Adipocyte (in vitro differentiated cells): ENCODE data around the gene HELZ.

Source experiments
- DNase-seq: peaks from one replicate; pipeline ENCODE4 v3.0.0-alpha.2; 2015; ENCODE audit warnings: low read depth
- H3K27me3 ChIP-seq: replicated peaks from 2 replicates; pipeline ENCODE4 v1.7.0; 2013; ENCODE audit warnings: mild to moderate bottlenecking, low read length, moderate library complexity; ENCODE audit not compliant: control insufficient read depth, insufficient read depth
- H3K36me3 ChIP-seq: 2 replicates; pipeline ENCODE4 v1.7.0; 2013; ENCODE audit warnings: low read length, mild to moderate bottlenecking, moderate library complexity; ENCODE audit not compliant: control insufficient read depth, insufficient read depth, severe bottlenecking
- H3K4me1 ChIP-seq: 2 replicates; pipeline ENCODE4 v1.7.0; 2013; ENCODE audit warnings: mild to moderate bottlenecking, low read length, moderate library complexity; ENCODE audit not compliant: control insufficient read depth, insufficient read depth
- H3K4me3 ChIP-seq: 2 replicates; pipeline ENCODE4 v1.7.0; 2013; ENCODE audit warnings: mild to moderate bottlenecking, low read length, moderate library complexity
- H3K9ac ChIP-seq: 2 replicates; pipeline ENCODE4 v1.7.0; 2013; ENCODE audit warnings: mild to moderate bottlenecking, low read length, moderate library complexity
- H3K9me3 ChIP-seq: 2 replicates; pipeline ENCODE4 v1.7.0; 2013; ENCODE audit warnings: mild to moderate bottlenecking, low read length, moderate library complexity; ENCODE audit not compliant: control insufficient read depth

Gene HELZ

GRCh38 chr17:67139289-67139688 lies 105.7 kb downstream of the HELZ start:
- peaks cover 68% of the 10 kb centered on the region for H3K36me3 ChIP-seq

GRCh38 chr17:67138392-67138791 lies 106.6 kb downstream of the HELZ start:
- Histone ChIP-seq H3K4me1 (peaks cover 20% of the 10 kb centered on the region), H3K36me3 (peaks cover 66% of the 10 kb centered on the region), H3K9ac (no peak overlapping the region), H3K4me3 (no peak overlapping the region), H3K27me3 (no peaks in the 10 kb centered on the region), H3K9me3 (peaks cover 5% of the 10 kb centered on the region)
- DNase-seq, result no peak

More at GRCh38 chr17:67139289-67139688, 105.7 kb downstream of the HELZ start:
- Histone ChIP-seq H3K4me3 (no peak overlapping the region), H3K27me3 (no peaks in the 10 kb centered on the region), H3K9ac (no peak overlapping the region), H3K4me1 (peaks cover 20% of the 10 kb centered on the region), H3K9me3 (peaks cover 5% of the 10 kb centered on the region)
- DNase-seq, result no peak

GRCh38 chr17:67137860-67138259 lies 107.1 kb downstream of the HELZ start:
- Histone ChIP-seq H3K27me3 (no peaks in the 10 kb centered on the region), H3K36me3 (peaks cover 64% of the 10 kb centered on the region), H3K9ac (no peak overlapping the region), H3K9me3 (peaks cover 5% of the 10 kb centered on the region), H3K4me1 (peaks cover 20% of the 10 kb centered on the region), H3K4me3 (no peak overlapping the region)
- DNase-seq, result no peak

GRCh38 chr17:67137026-67137370 lies 108.0 kb downstream of the HELZ start:
- no peak for DNase-seq
- no peaks in the 10 kb centered on the region for H3K27me3 ChIP-seq
- no peak overlapping the region for H3K9ac ChIP-seq
- no peak overlapping the region for H3K4me3 ChIP-seq
- peaks cover 20% of the 10 kb centered on the region for H3K4me1 ChIP-seq
- peaks cover under 1% of the 10 kb centered on the region for H3K9me3 ChIP-seq
- peaks cover 55% of the 10 kb centered on the region for H3K36me3 ChIP-seq

GRCh38 chr17:67136191-67137025 lies 108.6 kb downstream of the HELZ start:
- Histone ChIP-seq H3K9me3 (no peaks in the 10 kb centered on the region), H3K36me3 (peaks cover 49% of the 10 kb centered on the region), H3K9ac (no peak overlapping the region), H3K27me3 (no peaks in the 10 kb centered on the region), H3K4me3 (no peak overlapping the region), H3K4me1 (peaks cover 20% of the 10 kb centered on the region)
- DNase-seq, result peak; percentile 45

GRCh38 chr17:67133161-67133560 lies 111.8 kb downstream of the HELZ start:
- DNase-seq, result no peak
- Histone ChIP-seq H3K4me1 (no peaks in the 10 kb centered on the region), H3K9me3 (no peaks in the 10 kb centered on the region), H3K9ac (no peak overlapping the region), H3K27me3 (no peaks in the 10 kb centered on the region), H3K4me3 (no peak overlapping the region), H3K36me3 (peaks cover 48% of the 10 kb centered on the region)

- H3K36me3 ChIP-seq, result peaks cover 47% of the 10 kb centered on the region
- no peaks in the 10 kb centered on the region for H3K27me3 ChIP-seq
- H3K9ac ChIP-seq, result no peak overlapping the region
- H3K4me3 ChIP-seq, result no peak overlapping the region
- no peaks in the 10 kb centered on the region for H3K4me1 ChIP-seq
- no peaks in the 10 kb centered on the region for H3K9me3 ChIP-seq
- DNase-seq, result no peak
Observed at GRCh38 chr17:67132366-67132765, 112.6 kb downstream of the HELZ start.

GRCh38 chr17:67130768-67131167 lies 114.2 kb downstream of the HELZ start:
- no peaks in the 10 kb centered on the region for H3K4me1 ChIP-seq
- H3K27me3 ChIP-seq, result no peaks in the 10 kb centered on the region
- peaks cover 43% of the 10 kb centered on the region for H3K36me3 ChIP-seq
- no peak for DNase-seq
- no peak overlapping the region for H3K9ac ChIP-seq
- no peaks in the 10 kb centered on the region for H3K9me3 ChIP-seq
- no peak overlapping the region for H3K4me3 ChIP-seq

- no peak for DNase-seq
- Histone ChIP-seq H3K4me3 (no peak overlapping the region), H3K27me3 (no peaks in the 10 kb centered on the region), H3K36me3 (peaks cover 37% of the 10 kb centered on the region), H3K9ac (no peak overlapping the region), H3K9me3 (no peaks in the 10 kb centered on the region), H3K4me1 (peaks cover 6% of the 10 kb centered on the region)
Observed at GRCh38 chr17:67129283-67129682, 115.7 kb downstream of the HELZ start.

GRCh38 chr17:67128700-67129099 lies 116.3 kb downstream of the HELZ start:
- DNase-seq, result no peak
- peaks cover 11% of the 10 kb centered on the region for H3K4me1 ChIP-seq
- H3K9ac ChIP-seq, result no peak overlapping the region
- no peaks in the 10 kb centered on the region for H3K27me3 ChIP-seq
- no peaks in the 10 kb centered on the region for H3K9me3 ChIP-seq
- H3K36me3 ChIP-seq, result peaks cover 34% of the 10 kb centered on the region
- H3K4me3 ChIP-seq, result no peak overlapping the region

- no peak overlapping the region for H3K4me3 ChIP-seq
- H3K9ac ChIP-seq, result no peak overlapping the region
- DNase-seq, result peak; percentile 37
Observed at GRCh38 chr17:67127925-67128324, 117.1 kb downstream of the HELZ start.

GRCh38 chr17:67126983-67127382 lies 118.0 kb downstream of the HELZ start:
- Histone ChIP-seq H3K9ac (no peak overlapping the region), H3K36me3 (peaks cover 39% of the 10 kb centered on the region), H3K27me3 (no peaks in the 10 kb centered on the region), H3K9me3 (no peaks in the 10 kb centered on the region), H3K4me1 (peaks cover 25% of the 10 kb centered on the region), H3K4me3 (no peak overlapping the region)
- DNase-seq, result no peak

More at GRCh38 chr17:67127925-67128324, 117.1 kb downstream of the HELZ start:
- Histone ChIP-seq H3K4me1 (peaks cover 18% of the 10 kb centered on the region), H3K27me3 (no peaks in the 10 kb centered on the region), H3K36me3 (peaks cover 34% of the 10 kb centered on the region), H3K9me3 (no peaks in the 10 kb centered on the region)
